H1 (cell line): ENCODE measurements around the gene TRAF3IP1. TPM values are rescaled to one million over a fixed set of nuclear protein-coding genes. Genes with fewer than 3 reads are reported as not detected.

ENCODE experiments used
- CTCF ChIA-PET: fragments of 300-600 bp; sonication (Branson Sonifier 250); formaldehyde crosslinking; loops from one replicate; lab custom pipeline; 2021; ENCODE audit not compliant: partially characterized antibody; lab: Charles Lee
- POLR2A ChIA-PET: fragments of 300-600 bp; sonication (Branson Sonifier 250); formaldehyde crosslinking; loops from one replicate; lab custom pipeline; 2021; ENCODE audit warnings: inconsistent platforms; ENCODE audit not compliant: partially characterized antibody; lab: Charles Lee
- DNase-seq, 2 experiments: peaks; one replicate each; pipeline versions ENCODE4 v3.0.0 to v3.0.0-alpha.2; 2010 to 2022; ENCODE audit warnings: low spot score in 2 of 2, low read depth in 1 of 2, mixed read lengths in 1 of 2
- FAIRE-seq: peaks from 2 replicates; lab custom pipeline; 2011; peaks lifted over from hg19 to GRCh38; lab: Jason Lieb, UNC
- H2AFZ ChIP-seq: 2 replicates; pipeline ENCODE4 v1.8.1; 2012; ENCODE audit warnings: low read length, inconsistent platforms
- H2AK5ac ChIP-seq: 2 replicates; pipeline ENCODE4 v1.6.1; 2013; ENCODE audit warnings: low read depth, low read length
- H2BK120ac ChIP-seq: replicated peaks from 2 replicates; pipeline ENCODE3; 2013; ENCODE audit warnings: low read depth, low read length, inconsistent platforms
- H2BK12ac ChIP-seq: 2 replicates; pipeline ENCODE4 v1.6.1; 2013; ENCODE audit warnings: low read depth, low read length
- H2BK15ac ChIP-seq: 2 replicates; pipeline ENCODE4 v1.6.1; 2013; ENCODE audit warnings: low read length
- H2BK20ac ChIP-seq: 2 replicates; pipeline ENCODE4 v1.6.1; 2013; ENCODE audit warnings: low read length
- H2BK5ac ChIP-seq: 2 replicates; pipeline ENCODE4 v1.6.1; 2013; ENCODE audit warnings: low read depth, low read length
- H3K14ac ChIP-seq: 2 replicates; pipeline ENCODE4 v1.6.1; 2013; ENCODE audit warnings: inconsistent platforms; ENCODE audit not compliant: insufficient read length
- H3K18ac ChIP-seq: 2 replicates; pipeline ENCODE4 v1.6.1; 2013; ENCODE audit warnings: low read length; ENCODE audit errors: extremely low read depth
- H3K23ac ChIP-seq: 2 replicates; pipeline ENCODE4 v1.6.1; 2013; ENCODE audit warnings: inconsistent platforms; ENCODE audit not compliant: insufficient read length
- H3K23me2 ChIP-seq: 2 replicates; pipeline ENCODE4 v1.6.1; 2013; ENCODE audit warnings: low read depth, low read length
- H3K27ac ChIP-seq: 2 replicates; pipeline ENCODE4 v1.6.1; 2011; ENCODE audit warnings: low read depth, low read length, inconsistent platforms
- H3K27me3 ChIP-seq, 4 experiments: replicated peaks in 1 of 4; 1 replicate in 1 of 4; 2 replicates in 3 of 4; pipeline versions ENCODE4 v1.6.1 to v1.8.1; 2011 to 2013; ENCODE audit warnings: low read length in 3 of 4, mild to moderate bottlenecking in 3 of 4, inconsistent platforms in 2 of 4, mixed read lengths in 2 of 4, moderate library complexity in 1 of 4; ENCODE audit not compliant: control insufficient read depth in 3 of 4, insufficient read depth in 3 of 4; ENCODE audit errors: extremely low read depth in 1 of 4
- H3K36me3 ChIP-seq, 4 experiments: 2 replicates each; pipeline versions ENCODE4 v1.6.1 to v1.8.1; 2011 to 2013; ENCODE audit warnings: mild to moderate bottlenecking in 4 of 4, low read length in 3 of 4, moderate library complexity in 2 of 4, control low read depth in 1 of 4, inconsistent platforms in 1 of 4; ENCODE audit not compliant: insufficient read depth in 4 of 4, control insufficient read depth in 2 of 4
- H3K4ac ChIP-seq: replicated peaks from 2 replicates; pipeline ENCODE3; 2013; ENCODE audit warnings: low read length, low read depth, mixed read lengths, inconsistent platforms; ENCODE audit not compliant: insufficient read length
- H3K4me1 ChIP-seq, 4 experiments: replicated peaks in 1 of 4; 1 replicate in 1 of 4; 2 replicates in 3 of 4; pipeline versions ENCODE4 v1.6.1 to v1.8.1; 2011 to 2013; ENCODE audit warnings: low read length in 3 of 4, inconsistent platforms in 2 of 4, mixed read lengths in 1 of 4; ENCODE audit not compliant: insufficient read depth in 4 of 4, control insufficient read depth in 3 of 4
- H3K4me2 ChIP-seq, 2 experiments: 2 replicates each; pipeline versions ENCODE4 v1.6.1 to v1.8.1; 2011 to 2013; ENCODE audit warnings: low read depth in 2 of 2, low read length in 2 of 2, control low read depth in 1 of 2, inconsistent platforms in 1 of 2, mild to moderate bottlenecking in 1 of 2; ENCODE audit not compliant: insufficient read depth in 1 of 2
- H3K4me3 ChIP-seq, 4 experiments: fragments of 200-600, 300-600 bp in 1 of 4; sonication (generic), shearing (Covaris generic), sonication (Bioruptor Twin) in 1 of 4; 2 replicates each; pipeline versions ENCODE4 v1.5.1 to v1.8.1; 2011 to 2016; ENCODE audit warnings: low read length in 4 of 4, low read depth in 3 of 4, control low read depth in 2 of 4, inconsistent platforms in 2 of 4, mild to moderate bottlenecking in 2 of 4, mixed read lengths in 1 of 4, moderate library complexity in 1 of 4; ENCODE audit not compliant: insufficient read depth in 2 of 4; ENCODE audit errors: extremely low read depth in 1 of 4
- H3K56ac ChIP-seq: replicated peaks from 2 replicates; pipeline ENCODE3; 2013; ENCODE audit warnings: low read depth, mild to moderate bottlenecking, mixed read lengths, low read length, inconsistent platforms; ENCODE audit not compliant: insufficient read length
- H3K79me1 ChIP-seq: 2 replicates; pipeline ENCODE4 v1.6.1; 2013; ENCODE audit warnings: low read depth, low read length, control low read depth
- H3K79me2 ChIP-seq, 2 experiments: 2 replicates each; pipeline versions ENCODE4 v1.6.1 to v1.8.1; 2012 to 2013; ENCODE audit warnings: low read length in 2 of 2, mild to moderate bottlenecking in 2 of 2, inconsistent platforms in 1 of 2; ENCODE audit not compliant: insufficient read depth in 2 of 2, control insufficient read depth in 1 of 2
- H3K9ac ChIP-seq, 4 experiments: replicated peaks in 1 of 4; 1 replicate in 1 of 4; 2 replicates in 3 of 4; pipeline versions ENCODE4 v1.6.1 to v1.8.1; 2011 to 2013; ENCODE audit warnings: low read depth in 3 of 4, low read length in 3 of 4, control low read depth in 2 of 4, mild to moderate bottlenecking in 2 of 4, moderate library complexity in 2 of 4, inconsistent platforms in 1 of 4; ENCODE audit errors: extremely low read depth in 1 of 4
- H3K9me3 ChIP-seq, 2 experiments: 2 replicates each; pipeline versions ENCODE4 v1.6.1 to v1.8.1; 2012 to 2013; ENCODE audit warnings: mild to moderate bottlenecking in 2 of 2, moderate library complexity in 2 of 2, control low read depth in 1 of 2, inconsistent platforms in 1 of 2, low read depth in 1 of 2, low read length in 1 of 2, mixed read lengths in 1 of 2; ENCODE audit not compliant: insufficient read depth in 2 of 2
- H4K20me1 ChIP-seq, 2 experiments: replicated peaks in 1 of 2; 2 replicates each; pipeline versions ENCODE3 to v1.8.1; 2011 to 2013; ENCODE audit warnings: inconsistent platforms in 2 of 2, low read length in 2 of 2, mild to moderate bottlenecking in 1 of 2; ENCODE audit not compliant: insufficient read depth in 2 of 2, control insufficient read depth in 1 of 2
- H4K5ac ChIP-seq: 2 replicates; pipeline ENCODE4 v1.6.1; 2013; ENCODE audit warnings: low read length, low read depth, mixed read lengths, inconsistent platforms; ENCODE audit not compliant: insufficient read length
- H4K8ac ChIP-seq: 2 replicates; pipeline ENCODE4 v1.8.0; 2013; ENCODE audit warnings: mild to moderate bottlenecking, moderate library complexity, low read length, inconsistent platforms; ENCODE audit not compliant: insufficient read depth; ENCODE audit errors: extremely low read depth
- H4K91ac ChIP-seq: replicated peaks from 2 replicates; pipeline ENCODE3; 2013; ENCODE audit warnings: low read length, mixed read lengths, inconsistent platforms; ENCODE audit not compliant: insufficient read length
- BACH1 ChIP-seq: IDR thresholded peaks from 2 replicates; pipeline ENCODE4 v1.6.1; 2012; ENCODE audit warnings: low read length, improper control_type of control experiment
- GTF2F1 ChIP-seq: IDR thresholded peaks from 2 replicates; pipeline ENCODE4 v1.6.1; 2012; ENCODE audit warnings: low read depth, low read length, improper control_type of control experiment, borderline replicate concordance
- RAD21 ChIP-seq, 2 experiments: IDR thresholded peaks in 1 of 2; conservative IDR thresholded peaks in 1 of 2; 2 replicates each; pipeline ENCODE4 v1.6.1; 2011; ENCODE audit warnings: low read depth in 2 of 2, low read length in 2 of 2, improper control_type of control experiment in 1 of 2, inconsistent platforms in 1 of 2, mild to moderate bottlenecking in 1 of 2, moderate library complexity in 1 of 2
- SP1 ChIP-seq: IDR thresholded peaks from 2 replicates; pipeline ENCODE4 v1.6.1; 2011; ENCODE audit warnings: low read depth, low read length
- WGBS, 2 experiments: shearing (Covaris generic) in 1 of 2; methylation state at CpG; one replicate each; pipeline versions ENCODE4 v1.1.6 to v1.1.7; 2013 to 2015; ENCODE audit warnings: low lambda C conversion rate in 2 of 2, mixed read lengths in 2 of 2, inconsistent platforms in 1 of 2, low coverage in 1 of 2, missing lambda C conversion rate in 1 of 2; ENCODE audit not compliant: insufficient replicate concordance in 2 of 2, insufficient coverage in 1 of 2, insufficient read length in 1 of 2; ENCODE audit errors: extremely low coverage in 1 of 2, missing lambda C conversion rate in 1 of 2; 5-methylcytosine and 5-hydroxymethylcytosine counted together
- polyA plus RNA-seq, 7 experiments: library from polyadenylated mRNA; depleted of rRNA in 3 of 7; stranded (reverse) in 5 of 7; unstranded in 2 of 7; fragments of >200 nt in 5 of 7; fragments of 200-250 nt in 2 of 7; gene quantifications; 1 replicate in 5 of 7; 2 replicates in 1 of 7; 4 replicates in 1 of 7; pipeline versions ENCODE4 v1.2.1 to v1.2.3, GENCODE V29; 2011 to 2013; ENCODE audit warnings: missing spikeins in 2 of 7, mixed read lengths in 2 of 7
- total RNA-seq: library from RNA; stranded (reverse); fragmentation: NEBNext Ultra II Directional; extraction: Animal tissue kit (Norgen Biotek cat#: 25700); gene quantifications from 2 replicates; pipeline ENCODE4 v1.2.1, GENCODE V29; 2021

The TRAF3IP1 gene
- total and polyA plus RNA-seq, 2 of the 8 experiments (the other 6 are each of a cell fraction or from before 2014, with no cell fraction given), result 2.3 to 17.5 TPM

DNA sequence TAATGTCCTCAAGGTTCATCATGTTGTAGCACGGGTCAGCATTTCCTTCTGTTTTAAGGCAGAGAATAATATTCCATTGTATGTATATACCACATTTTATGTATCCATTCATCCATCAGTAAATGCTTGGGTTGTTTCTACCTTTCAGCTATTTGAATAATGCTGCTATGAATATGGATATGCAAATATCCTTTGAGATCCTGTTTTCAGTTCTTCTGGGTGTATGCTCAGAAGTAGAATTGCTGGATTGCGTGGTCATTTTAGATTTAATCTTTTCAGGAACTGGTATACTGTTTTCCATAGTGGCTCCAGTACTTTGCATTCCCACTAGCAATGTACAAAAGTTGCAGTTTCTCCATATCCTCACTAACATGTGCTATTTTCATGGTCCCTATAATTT lies 93.0 kb downstream of the TRAF3IP1 start:
- no peak overlapping the region for H3K4me3 ChIP-seq
- H3K9me3 ChIP-seq, result no peaks in the 10 kb centered on the region
- no peak overlapping the region for H3K4ac ChIP-seq
- H3K14ac ChIP-seq, result no peak overlapping the region
- H3K79me2 ChIP-seq, result no peaks in the 10 kb centered on the region
- no peaks in the 10 kb centered on the region for H3K79me1 ChIP-seq
- H3K23me2 ChIP-seq, result no peaks in the 10 kb centered on the region
- no peak overlapping the region for H3K27ac ChIP-seq
- no peak overlapping the region for H4K8ac ChIP-seq
- no peak overlapping the region for H3K56ac ChIP-seq
- TF ChIP-seq BACH1 (no peak), GTF2F1 (no peak), SP1 (no peak), RAD21 (IDR thresholded peaks at IDR 0.05 in 1 of 2, conservative IDR thresholded peaks at IDR 0.05 in 1 of 2; ENCODE audit: low read depth in 2 of 2, low read length in 2 of 2) (no peak)
- H2AK5ac ChIP-seq, result no peak overlapping the region
- ChIA-PET CTCF (no interaction called here), POLR2A (no interaction called here)
- H2BK20ac ChIP-seq, result no peak overlapping the region
- H3K4me2 ChIP-seq, result no peak overlapping the region
- FAIRE-seq (no peak), DNase-seq (no peak)
- no peak overlapping the region for H3K9ac ChIP-seq
- H3K36me3 ChIP-seq, result no peaks in the 10 kb centered on the region
- H2AFZ ChIP-seq, result no peak overlapping the region
- H3K27me3 ChIP-seq, result no peaks in the 10 kb centered on the region
- no peak overlapping the region for H2BK15ac ChIP-seq
- H4K20me1 ChIP-seq, result no peaks in the 10 kb centered on the region
- H2BK12ac ChIP-seq, result no peak overlapping the region
- H4K5ac ChIP-seq, result no peak overlapping the region
- H3K18ac ChIP-seq, result no peak overlapping the region
- no peak overlapping the region for H3K23ac ChIP-seq
- H4K91ac ChIP-seq, result no peak overlapping the region
- WGBS, 2 experiments, result 49% methylated on average over 2 of the region's 2 CpGs; no CpG with 5 or more reads in 1 of the 2 experiments
- no peak overlapping the region for H2BK5ac ChIP-seq
- no peak overlapping the region for H2BK120ac ChIP-seq
- H3K4me1 ChIP-seq, result peaks cover 0 to 12% (median 9%) of the 10 kb centered on the region in 4 experiments; a peak in 5 of 7 replicates
